ENCODE data around the gene EPB41L4A. TPM values are rescaled to one million over a fixed set of nuclear protein-coding genes. Genes with fewer than 3 reads are reported as not detected.

The EPB41L4A gene
- total RNA-seq, 4 donors from 2014 or later: 8.3 to 33.8 (median 21.6) TPM

GRCh38 chr5:112384523-112384922 lies 34.6 kb downstream of the EPB41L4A start:
- intact Hi-C loops (cut with DNase I): no loop called here
- Histone ChIP-seq H3K9me3 (no peaks in the 10 kb centered on the region), H3K36me3 (no peaks in the 10 kb centered on the region), H3K4me1 (peaks cover 0 to 16% (median 0%) of the 10 kb centered on the region in 4 donors), H3K27me3 (no peaks in the 10 kb centered on the region), H3K27ac (replicated peaks in 1 of 4) (no peak overlapping the region), H3K4me3 (no peak overlapping the region)
- WGBS: 89% methylated on average over 3 of the region's 3 CpGs
- no peak for DNase-seq (ENCODE audit: extremely low spot score)
- no peak for TF ChIP-seq POLR2AphosphoS5 (IDR thresholded peaks at IDR 0.05)
- no peak for TF ChIP-seq CTCF (IDR thresholded peaks at IDR 0.05)
- TF ChIP-seq EP300 (IDR thresholded peaks at IDR 0.05): no peak
- TF ChIP-seq POLR2A (IDR thresholded peaks at IDR 0.05; ENCODE audit: low read depth): no peak

GRCh38 chr5:112382886-112383285 lies 36.2 kb downstream of the EPB41L4A start:
- Histone ChIP-seq H3K27ac (replicated peaks in 1 of 4) (no peak overlapping the region), H3K36me3 (no peaks in the 10 kb centered on the region), H3K4me1 (peaks cover 0 to 7% (median 0%) of the 10 kb centered on the region in 4 donors), H3K9me3 (no peaks in the 10 kb centered on the region), H3K4me3 (no peak overlapping the region), H3K27me3 (no peaks in the 10 kb centered on the region)
- WGBS: 90% methylated on average over 2 of the region's 2 CpGs
- intact Hi-C loops (cut with DNase I): no loop called here
- TF ChIP-seq POLR2AphosphoS5 (IDR thresholded peaks at IDR 0.05) (no peak), POLR2A (IDR thresholded peaks at IDR 0.05; ENCODE audit: low read depth) (no peak)
- no peak for DNase-seq (ENCODE audit: extremely low spot score)

- Histone ChIP-seq H3K36me3 (no peaks in the 10 kb centered on the region), H3K9me3 (no peaks in the 10 kb centered on the region), H3K4me1 (peaks cover 0 to 7% (median 0%) of the 10 kb centered on the region in 4 donors), H3K27me3 (no peaks in the 10 kb centered on the region), H3K27ac (replicated peaks in 1 of 4) (no peak overlapping the region), H3K4me3 (no peak overlapping the region)
- intact Hi-C loops (cut with DNase I): no loop called here
- WGBS: 74% methylated on average over 3 of the region's 3 CpGs
- no peak for DNase-seq (ENCODE audit: extremely low spot score)
- no peak for TF ChIP-seq EP300 (IDR thresholded peaks at IDR 0.05)
- TF ChIP-seq POLR2A (IDR thresholded peaks at IDR 0.05; ENCODE audit: low read depth): no peak
Measured at GRCh38 chr5:112381521-112381920, 37.6 kb downstream of the EPB41L4A start.

- Histone ChIP-seq H3K36me3 (no peaks in the 10 kb centered on the region), H3K4me1 (peaks cover 0 to 18% (median 4%) of the 10 kb centered on the region in 4 donors), H3K27me3 (no peaks in the 10 kb centered on the region), H3K4me3 (no peak overlapping the region), H3K27ac (replicated peaks in 1 of 4) (no peak overlapping the region), H3K9me3 (no peaks in the 10 kb centered on the region)
- intact Hi-C loops (cut with DNase I): no loop called here
- no peak for DNase-seq (ENCODE audit: extremely low spot score)
- no peak for TF ChIP-seq CTCF (IDR thresholded peaks at IDR 0.05)
- TF ChIP-seq POLR2AphosphoS5 (IDR thresholded peaks at IDR 0.05): no peak
- TF ChIP-seq POLR2A (IDR thresholded peaks at IDR 0.05; ENCODE audit: low read depth): no peak
- no peak for TF ChIP-seq EP300 (IDR thresholded peaks at IDR 0.05)
- 73% methylated on average over 5 of the region's 5 CpGs for WGBS
Measured at GRCh38 chr5:112379542-112380325, 39.3 kb downstream of the EPB41L4A start.

GRCh38 chr5:112374818-112375217 lies 44.3 kb downstream of the EPB41L4A start:
- Histone ChIP-seq H3K9me3 (no peaks in the 10 kb centered on the region), H3K27ac (replicated peaks in 1 of 4) (peak overlapping the region in 1 of 4 donors; percentile 46), H3K36me3 (no peaks in the 10 kb centered on the region), H3K4me1 (peaks cover 13 to 31% (median 27%) of the 10 kb centered on the region in 4 donors), H3K27me3 (no peaks in the 10 kb centered on the region), H3K4me3 (no peak overlapping the region)
- 72% methylated on average over 4 of the region's 4 CpGs for WGBS
- no peak for DNase-seq (ENCODE audit: extremely low spot score)
- no peak for TF ChIP-seq CTCF (IDR thresholded peaks at IDR 0.05)
- no peak for TF ChIP-seq EP300 (IDR thresholded peaks at IDR 0.05)
- TF ChIP-seq POLR2AphosphoS5 (IDR thresholded peaks at IDR 0.05): no peak
- TF ChIP-seq POLR2A (IDR thresholded peaks at IDR 0.05; ENCODE audit: low read depth): no peak
- intact Hi-C loops (cut with DNase I): no loop called here
